Mesothelial cell of epicardium (in vitro differentiated cells): ENCODE data around the gene RIN3. TPM values are rescaled to one million over a fixed set of nuclear protein-coding genes. Genes with fewer than 3 reads are reported as not detected.

Experiments used
- DNase-seq, 2 experiments: peaks; one replicate each; pipeline ENCODE4 v3.0.0; 2021; ENCODE audit warnings: low spot score in 2 of 2; ENCODE audit not compliant: unreplicated experiment in 2 of 2
- H3K27ac Mint-ChIP-seq: 2 replicates; pipeline ENCODE4 v1.8.0; 2021; ENCODE audit warnings: mixed read lengths
- H3K27me3 Mint-ChIP-seq: 2 replicates; pipeline ENCODE4 v1.8.0; 2021; ENCODE audit warnings: low read depth, mixed read lengths
- H3K36me3 Mint-ChIP-seq: 2 replicates; pipeline ENCODE4 v1.8.0; 2021; ENCODE audit warnings: mixed read lengths
- H3K4me1 Mint-ChIP-seq: 2 replicates; pipeline ENCODE4 v1.8.0; 2021; ENCODE audit warnings: mixed read lengths
- H3K4me3 Mint-ChIP-seq: 2 replicates; pipeline ENCODE4 v1.8.0; 2021; ENCODE audit warnings: mild to moderate bottlenecking, moderate library complexity, mixed read lengths
- H3K9me3 Mint-ChIP-seq: 2 replicates; pipeline ENCODE4 v1.8.0; 2021; ENCODE audit warnings: mixed read lengths
- total RNA-seq: library from RNA; stranded (reverse); gene quantifications from 3 replicates; pipeline ENCODE4 v1.2.1, GENCODE V29; 2021
- TF ChIP-seq, protein P1 (sequence below): fragments of 200-600 bp; sonication (generic); IDR thresholded peaks from one replicate; pipeline ENCODE4 v1.5.0; 2021; ENCODE audit warnings: antibody characterized with exemption; ENCODE audit not compliant: unreplicated experiment

RIN3 gene
- total RNA-seq, 1 donor from 2014 or later: 19.9 TPM

DNA sequence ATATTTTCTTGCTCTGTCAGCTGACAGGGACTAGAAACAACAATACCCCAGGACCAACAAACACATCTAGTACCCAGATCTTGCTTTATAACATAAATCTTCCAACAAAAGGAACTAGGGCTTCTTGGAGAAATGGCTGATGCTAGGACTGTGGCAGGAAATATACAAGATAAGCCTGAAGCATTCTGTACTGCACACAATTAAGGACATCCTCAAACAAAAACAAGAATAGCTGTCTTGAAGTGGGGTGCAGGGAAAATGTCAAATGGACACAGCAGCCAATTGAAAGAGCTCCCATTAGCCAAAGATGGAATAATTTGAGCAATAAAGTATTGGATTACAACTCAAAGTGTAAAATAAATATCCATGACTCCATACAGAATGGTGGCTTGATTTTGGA is 184.8 kb downstream of the RIN3 start:
- H3K9me3 Mint-ChIP-seq: no peaks in the 10 kb centered on the region
- no peaks in the 10 kb centered on the region for H3K4me1 Mint-ChIP-seq
- no peak overlapping the region for H3K4me3 Mint-ChIP-seq
- H3K27ac Mint-ChIP-seq: no peak overlapping the region
- H3K36me3 Mint-ChIP-seq: peaks cover 2% of the 10 kb centered on the region
- H3K27me3 Mint-ChIP-seq: peaks cover 15% of the 10 kb centered on the region
- DNase-seq: no peak
- TF ChIP-seq, protein P1, sequence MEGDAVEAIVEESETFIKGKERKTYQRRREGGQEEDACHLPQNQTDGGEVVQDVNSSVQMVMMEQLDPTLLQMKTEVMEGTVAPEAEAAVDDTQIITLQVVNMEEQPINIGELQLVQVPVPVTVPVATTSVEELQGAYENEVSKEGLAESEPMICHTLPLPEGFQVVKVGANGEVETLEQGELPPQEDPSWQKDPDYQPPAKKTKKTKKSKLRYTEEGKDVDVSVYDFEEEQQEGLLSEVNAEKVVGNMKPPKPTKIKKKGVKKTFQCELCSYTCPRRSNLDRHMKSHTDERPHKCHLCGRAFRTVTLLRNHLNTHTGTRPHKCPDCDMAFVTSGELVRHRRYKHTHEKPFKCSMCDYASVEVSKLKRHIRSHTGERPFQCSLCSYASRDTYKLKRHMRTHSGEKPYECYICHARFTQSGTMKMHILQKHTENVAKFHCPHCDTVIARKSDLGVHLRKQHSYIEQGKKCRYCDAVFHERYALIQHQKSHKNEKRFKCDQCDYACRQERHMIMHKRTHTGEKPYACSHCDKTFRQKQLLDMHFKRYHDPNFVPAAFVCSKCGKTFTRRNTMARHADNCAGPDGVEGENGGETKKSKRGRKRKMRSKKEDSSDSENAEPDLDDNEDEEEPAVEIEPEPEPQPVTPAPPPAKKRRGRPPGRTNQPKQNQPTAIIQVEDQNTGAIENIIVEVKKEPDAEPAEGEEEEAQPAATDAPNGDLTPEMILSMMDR: no peak

DNA sequence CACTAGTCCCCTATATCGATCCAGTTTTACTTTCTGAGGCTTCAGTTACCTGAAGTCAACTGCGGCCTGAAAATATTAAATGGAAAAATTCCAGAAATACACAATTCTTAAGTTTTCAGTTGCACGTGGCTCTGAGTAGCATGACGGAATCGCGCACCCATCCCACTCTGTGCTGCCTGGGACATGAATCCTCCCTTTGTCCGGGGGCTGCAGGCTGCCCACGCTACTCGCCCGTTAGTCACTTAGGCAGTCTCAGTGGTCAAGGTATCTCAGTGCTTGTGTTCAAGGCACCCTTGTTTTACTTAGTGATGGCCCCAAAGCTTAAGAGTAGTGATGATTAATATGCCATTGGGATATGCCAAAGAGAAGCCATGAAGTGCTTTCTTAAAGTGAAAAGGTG is 188.2 kb downstream of the RIN3 start:
- no peaks in the 10 kb centered on the region for H3K4me1 Mint-ChIP-seq
- no peak overlapping the region for H3K27ac Mint-ChIP-seq
- TF ChIP-seq, protein P1: no peak
- H3K36me3 Mint-ChIP-seq: peaks cover 24% of the 10 kb centered on the region
- H3K4me3 Mint-ChIP-seq: no peak overlapping the region
- peaks cover 3% of the 10 kb centered on the region for H3K27me3 Mint-ChIP-seq
- H3K9me3 Mint-ChIP-seq: no peaks in the 10 kb centered on the region
- DNase-seq: no peak

- H3K9me3 Mint-ChIP-seq: no peaks in the 10 kb centered on the region
- no peak for DNase-seq
- no peak overlapping the region for H3K4me3 Mint-ChIP-seq
- peaks cover 27% of the 10 kb centered on the region for H3K36me3 Mint-ChIP-seq
- H3K27me3 Mint-ChIP-seq: no peaks in the 10 kb centered on the region
- H3K27ac Mint-ChIP-seq: no peak overlapping the region
- TF ChIP-seq, protein P1: no peak
- no peaks in the 10 kb centered on the region for H3K4me1 Mint-ChIP-seq
Measured at GRCh38 chr14:92702441-92702918, 188.9 kb downstream of the RIN3 start.

GRCh38 chr14:92703516-92703915 is 189.9 kb downstream of the RIN3 start:
- no peak overlapping the region for H3K27ac Mint-ChIP-seq
- H3K4me3 Mint-ChIP-seq: no peak overlapping the region
- H3K27me3 Mint-ChIP-seq: no peaks in the 10 kb centered on the region
- TF ChIP-seq, protein P1: no peak
- peaks cover 27% of the 10 kb centered on the region for H3K36me3 Mint-ChIP-seq
- no peaks in the 10 kb centered on the region for H3K9me3 Mint-ChIP-seq
- H3K4me1 Mint-ChIP-seq: no peaks in the 10 kb centered on the region
- no peak for DNase-seq

- Mint-ChIP-seq H3K4me3 (no peak overlapping the region), H3K4me1 (peaks cover 5% of the 10 kb centered on the region), H3K27ac (no peak overlapping the region), H3K9me3 (no peaks in the 10 kb centered on the region), H3K36me3 (peaks cover 27% of the 10 kb centered on the region), H3K27me3 (no peaks in the 10 kb centered on the region)
- TF ChIP-seq, protein P1: no peak
- DNase-seq: no peak
Measured at GRCh38 chr14:92704036-92704804, 190.6 kb downstream of the RIN3 start.
